GM23338 (cell line): ENCODE measurements around the gene BTBD9. TPM values are rescaled to one million over a fixed set of nuclear protein-coding genes. Genes with fewer than 3 reads are reported as not detected.

Source experiments
- ATAC-seq: fragments of 200-7000 bp; cut with Tn5 transposase; 3 replicates; pipeline ENCODE4 v1.9.1; 2020
- DNase-seq: peaks from one replicate; pipeline ENCODE4 v3.0.0-alpha.2; 2015; ENCODE audit warnings: low spot score
- H2AFZ ChIP-seq: fragments of 200-600 bp; sonication (generic); 2 replicates; pipeline ENCODE4 v1.8.0; 2016; ENCODE audit warnings: antibody characterized with exemption, mild to moderate bottlenecking, moderate library complexity
- H3F3A ChIP-seq: fragments of 200-600 bp; sonication (generic); replicated peaks from 2 replicates; pipeline ENCODE4 v1.8.0; 2017; ENCODE audit warnings: antibody characterized with exemption, mixed run types, low read depth
- H3K27ac ChIP-seq: fragments of 200-600 bp; sonication (generic); 2 replicates; pipeline ENCODE4 v1.6.1; 2016; ENCODE audit warnings: low read depth
- H3K27me3 ChIP-seq: fragments of 200-600 bp; sonication (generic); 2 replicates; pipeline ENCODE4 v1.8.0; 2016; ENCODE audit warnings: mild to moderate bottlenecking, mixed run types, moderate library complexity; ENCODE audit not compliant: insufficient read depth
- H3K36me3 ChIP-seq: fragments of 200-600 bp; sonication (generic); 2 replicates; pipeline ENCODE4 v1.8.0; 2016; ENCODE audit warnings: mild to moderate bottlenecking; ENCODE audit not compliant: insufficient read depth
- H3K4me1 ChIP-seq: fragments of 200-600 bp; sonication (generic); 2 replicates; pipeline ENCODE4 v1.8.0; 2016; ENCODE audit warnings: mild to moderate bottlenecking, moderate library complexity; ENCODE audit not compliant: insufficient read depth
- H3K4me2 ChIP-seq: fragments of 200-600 bp; sonication (generic); 2 replicates; pipeline ENCODE4 v1.7.1; 2017; ENCODE audit warnings: mixed run types
- H3K4me3 ChIP-seq: fragments of 200-600 bp; sonication (generic); 2 replicates; pipeline ENCODE4 v1.6.1; 2016; ENCODE audit warnings: mixed run types
- H3K79me2 ChIP-seq: fragments of 200-600 bp; sonication (generic); replicated peaks from 2 replicates; pipeline ENCODE4 v1.8.0; 2017; ENCODE audit warnings: mild to moderate bottlenecking; ENCODE audit not compliant: insufficient read depth
- H3K9me2 ChIP-seq: fragments of 200-600 bp; sonication (generic); 2 replicates; pipeline ENCODE4 v1.8.0; 2017; ENCODE audit not compliant: insufficient read depth
- H4K20me1 ChIP-seq: fragments of 200-600 bp; sonication (generic); replicated peaks from 2 replicates; pipeline ENCODE4 v1.8.0; 2017; ENCODE audit warnings: mild to moderate bottlenecking; ENCODE audit not compliant: insufficient read depth
- H3K27ac Mint-ChIP-seq: 2 replicates; pipeline ENCODE4 v1.8.0; 2020; ENCODE audit warnings: inconsistent platforms, mild to moderate bottlenecking, moderate library complexity, mixed read lengths
- H3K27me3 Mint-ChIP-seq: 3 replicates; pipeline ENCODE4 v1.8.0; 2022; ENCODE audit warnings: low read depth, mild to moderate bottlenecking, moderate library complexity, mixed read lengths, inconsistent platforms; ENCODE audit not compliant: insufficient read depth, poor library complexity
- H3K36me3 Mint-ChIP-seq: 3 replicates; pipeline ENCODE4 v1.8.0; 2021; ENCODE audit warnings: low read depth, mild to moderate bottlenecking, inconsistent platforms, moderate library complexity, mixed read lengths
- H3K4me1 Mint-ChIP-seq: 3 replicates; pipeline ENCODE4 v1.8.0; 2020; ENCODE audit warnings: mild to moderate bottlenecking, inconsistent platforms, mixed read lengths
- H3K4me3 Mint-ChIP-seq: 3 replicates; pipeline ENCODE4 v1.8.0; 2021; ENCODE audit warnings: moderate library complexity, mild to moderate bottlenecking, inconsistent platforms, mixed read lengths
- H3K9me3 Mint-ChIP-seq: 3 replicates; pipeline ENCODE4 v1.8.0; 2020; ENCODE audit warnings: moderate library complexity, mild to moderate bottlenecking, inconsistent platforms, mixed read lengths
- CTCF ChIP-seq, 2 experiments: fragments of 200-600 bp in 1 of 2; sonication (generic) in 1 of 2; conservative IDR thresholded peaks; 2 replicates each; pipeline versions ENCODE4 v1.5.1 to v1.6.1; 2016 to 2017; ENCODE audit warnings: antibody characterized with exemption in 2 of 2, low read depth in 2 of 2, mild to moderate bottlenecking in 2 of 2, moderate library complexity in 1 of 2
- EZH2phosphoT487 ChIP-seq: fragments of 200-600 bp; sonication (generic); IDR thresholded peaks from one replicate; pipeline ENCODE4 v1.8.1; 2018; ENCODE audit warnings: antibody characterized with exemption; ENCODE audit not compliant: unreplicated experiment
- polyA plus RNA-seq: library from polyadenylated mRNA; unstranded; fragments of >200 nt; fragmentation: Nextera tagmentation; extraction: Ambion mirVana; gene quantifications from 2 replicates; pipeline ENCODE4 v1.2.1, GENCODE V29; 2016
- total RNA-seq: library from RNA; depleted of rRNA; stranded (reverse); fragments of >200 nt; shearing (Covaris generic); gene quantifications from 2 replicates; pipeline ENCODE4 v1.2.3, GENCODE V29; 2014
- TF ChIP-seq, protein P1 (sequence below): IDR thresholded peaks from one replicate; pipeline ENCODE4 v1.6.1; 2018; ENCODE audit warnings: antibody characterized with exemption; ENCODE audit not compliant: unreplicated experiment

BTBD9 gene
- total and polyA plus RNA-seq, 2 experiments from 2014 or later: 4.2 to 5.3 TPM

GRCh38 chr6:38184585-38185080 is 455.1 kb downstream of the BTBD9 start:
- ATAC-seq (no peak), DNase-seq (no peak)
- Histone ChIP-seq H3K4me3 (no peak overlapping the region), H3K27me3 (no peaks in the 10 kb centered on the region), H4K20me1 (no peaks in the 10 kb centered on the region), H3K4me2 (no peak overlapping the region), H3K36me3 (no peaks in the 10 kb centered on the region), H3K4me1 (peaks cover 11% of the 10 kb centered on the region), H2AFZ (no peak overlapping the region), H3K27ac (no peak overlapping the region), H3F3A (no peaks in the 10 kb centered on the region), H3K9me2 (no peaks in the 10 kb centered on the region), H3K79me2 (no peaks in the 10 kb centered on the region)
- Mint-ChIP-seq H3K36me3 (no peaks in the 10 kb centered on the region), H3K9me3 (no peaks in the 10 kb centered on the region), H3K4me1 (peaks cover 10% of the 10 kb centered on the region), H3K27me3 (peaks cover 9% of the 10 kb centered on the region), H3K27ac (no peak overlapping the region), H3K4me3 (no peak overlapping the region)
- TF ChIP-seq CTCF (conservative IDR thresholded peaks at IDR 0.05; ENCODE audit: low read depth in 2 of 2): 0 out of 4 replicates have a peak, but pooled peaks of 1 of the 2 experiments have one; percentile 5
- TF ChIP-seq, protein P1, sequence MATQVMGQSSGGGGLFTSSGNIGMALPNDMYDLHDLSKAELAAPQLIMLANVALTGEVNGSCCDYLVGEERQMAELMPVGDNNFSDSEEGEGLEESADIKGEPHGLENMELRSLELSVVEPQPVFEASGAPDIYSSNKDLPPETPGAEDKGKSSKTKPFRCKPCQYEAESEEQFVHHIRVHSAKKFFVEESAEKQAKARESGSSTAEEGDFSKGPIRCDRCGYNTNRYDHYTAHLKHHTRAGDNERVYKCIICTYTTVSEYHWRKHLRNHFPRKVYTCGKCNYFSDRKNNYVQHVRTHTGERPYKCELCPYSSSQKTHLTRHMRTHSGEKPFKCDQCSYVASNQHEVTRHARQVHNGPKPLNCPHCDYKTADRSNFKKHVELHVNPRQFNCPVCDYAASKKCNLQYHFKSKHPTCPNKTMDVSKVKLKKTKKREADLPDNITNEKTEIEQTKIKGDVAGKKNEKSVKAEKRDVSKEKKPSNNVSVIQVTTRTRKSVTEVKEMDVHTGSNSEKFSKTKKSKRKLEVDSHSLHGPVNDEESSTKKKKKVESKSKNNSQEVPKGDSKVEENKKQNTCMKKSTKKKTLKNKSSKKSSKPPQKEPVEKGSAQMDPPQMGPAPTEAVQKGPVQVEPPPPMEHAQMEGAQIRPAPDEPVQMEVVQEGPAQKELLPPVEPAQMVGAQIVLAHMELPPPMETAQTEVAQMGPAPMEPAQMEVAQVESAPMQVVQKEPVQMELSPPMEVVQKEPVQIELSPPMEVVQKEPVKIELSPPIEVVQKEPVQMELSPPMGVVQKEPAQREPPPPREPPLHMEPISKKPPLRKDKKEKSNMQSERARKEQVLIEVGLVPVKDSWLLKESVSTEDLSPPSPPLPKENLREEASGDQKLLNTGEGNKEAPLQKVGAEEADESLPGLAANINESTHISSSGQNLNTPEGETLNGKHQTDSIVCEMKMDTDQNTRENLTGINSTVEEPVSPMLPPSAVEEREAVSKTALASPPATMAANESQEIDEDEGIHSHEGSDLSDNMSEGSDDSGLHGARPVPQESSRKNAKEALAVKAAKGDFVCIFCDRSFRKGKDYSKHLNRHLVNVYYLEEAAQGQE: no peak

DNA sequence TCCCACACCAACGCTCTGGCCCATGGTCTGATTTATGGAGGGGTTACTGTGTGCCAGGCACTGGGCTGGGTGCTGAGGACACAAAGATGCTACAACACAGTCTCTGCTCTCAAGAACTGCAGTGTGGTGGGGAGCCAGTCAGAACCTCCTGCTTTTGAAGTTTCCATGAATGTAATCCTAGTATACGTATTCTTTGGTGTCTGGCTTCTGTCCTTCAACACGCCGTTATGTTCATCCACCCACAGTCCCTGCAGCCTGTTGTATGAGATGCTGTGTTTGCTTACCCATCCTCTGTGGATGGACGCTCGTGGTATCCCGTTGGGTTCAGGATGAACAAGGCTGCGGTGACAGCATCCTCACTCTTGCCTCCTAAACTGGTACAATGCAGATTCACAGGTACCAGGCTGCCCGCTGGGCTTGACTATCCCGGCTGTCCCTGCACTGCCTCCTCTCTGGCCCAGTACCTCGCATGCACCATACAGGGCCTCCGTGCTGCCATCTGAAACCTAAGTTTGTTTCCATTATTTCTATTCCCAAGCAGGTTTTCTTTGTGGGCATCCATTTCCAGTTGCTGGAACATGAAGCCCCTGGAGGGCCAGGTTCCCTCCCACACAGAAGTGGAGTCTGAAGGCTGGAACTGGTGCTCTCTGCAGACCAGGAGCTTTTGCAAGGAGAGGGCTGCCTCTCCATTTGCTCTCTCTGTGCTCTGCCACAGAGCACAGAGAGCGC is 455.7 kb downstream of the BTBD9 start:
- DNase-seq (no peak), ATAC-seq (peak; percentile 14; the same call in 2 of the 3 replicates)
- Mint-ChIP-seq H3K4me1 (peaks cover 16% of the 10 kb centered on the region), H3K9me3 (no peaks in the 10 kb centered on the region), H3K27me3 (peaks cover 13% of the 10 kb centered on the region), H3K27ac (no peak overlapping the region), H3K36me3 (no peaks in the 10 kb centered on the region), H3K4me3 (no peak overlapping the region)
- Histone ChIP-seq H3K9me2 (no peaks in the 10 kb centered on the region), H3F3A (no peaks in the 10 kb centered on the region), H2AFZ (no peak overlapping the region), H3K79me2 (no peaks in the 10 kb centered on the region), H4K20me1 (no peaks in the 10 kb centered on the region), H3K27me3 (no peaks in the 10 kb centered on the region), H3K4me2 (no peak overlapping the region), H3K36me3 (no peaks in the 10 kb centered on the region), H3K4me3 (no peak overlapping the region), H3K27ac (no peak overlapping the region), H3K4me1 (peaks cover 11% of the 10 kb centered on the region)
- TF ChIP-seq EZH2phosphoT487: no peak
